Natural killer cell (primary cell): ENCODE results near the gene ACSS1. TPM values are rescaled to one million over a fixed set of nuclear protein-coding genes. Genes with fewer than 3 reads are reported as not detected.
A peak's percentile ranks its signal among the peaks of the same experiment; 100 is the strongest.

Experiments used
- ATAC-seq, 3 donors: fragments of 150-1000 bp in 2 of 3; fragments of 200-7000 bp in 1 of 3; cut with Tn5 transposase; 1 replicate in 1 of 3; 2 replicates in 2 of 3; pipeline ENCODE4 v1.10.0; 2021; ENCODE audit warnings: mild to moderate bottlenecking in 2 of 3, moderate library complexity in 2 of 3
- DNase-seq, 2 donors: peaks; one replicate each; pipeline versions ENCODE4 v3.0.0 to v3.0.0-alpha.2; 2013 to 2021; ENCODE audit warnings: mixed read lengths in 1 of 2
- H3K27ac ChIP-seq: one replicate; pipeline ENCODE4 v1.5.1; 2013; ENCODE audit warnings: mild to moderate bottlenecking, low read length
- H3K27me3 ChIP-seq: one replicate; pipeline ENCODE4 v1.6.1; 2013; ENCODE audit warnings: low read length; ENCODE audit not compliant: control insufficient read depth, insufficient read depth
- H3K36me3 ChIP-seq: one replicate; pipeline ENCODE4 v1.6.1; 2013; ENCODE audit warnings: low read length; ENCODE audit not compliant: control insufficient read depth, insufficient read depth
- H3K4me1 ChIP-seq: one replicate; pipeline ENCODE4 v1.6.1; 2013; ENCODE audit warnings: low read length; ENCODE audit not compliant: control insufficient read depth, insufficient read depth
- H3K4me3 ChIP-seq: one replicate; pipeline ENCODE4 v1.5.1; 2013; ENCODE audit warnings: low read length
- H3K9me3 ChIP-seq: one replicate; pipeline ENCODE4 v1.6.1; 2013; ENCODE audit warnings: low read length; ENCODE audit not compliant: control insufficient read depth, insufficient read depth
- H3K27ac Mint-ChIP-seq, 2 donors: one replicate each; pipeline ENCODE4 v1.8.0; 2022; ENCODE audit warnings: mild to moderate bottlenecking in 2 of 2, mixed read lengths in 2 of 2, moderate library complexity in 1 of 2
- H3K27me3 Mint-ChIP-seq, 2 donors: one replicate each; pipeline ENCODE4 v1.8.0; 2022; ENCODE audit warnings: low read depth in 2 of 2, mixed read lengths in 2 of 2
- H3K36me3 Mint-ChIP-seq: one replicate; pipeline ENCODE4 v1.8.0; 2022; ENCODE audit warnings: mixed read lengths
- H3K4me1 Mint-ChIP-seq, 2 donors: one replicate each; pipeline ENCODE4 v1.8.0; 2022; ENCODE audit warnings: mixed read lengths in 2 of 2
- H3K4me3 Mint-ChIP-seq: one replicate; pipeline ENCODE4 v1.8.0; 2022; ENCODE audit warnings: mild to moderate bottlenecking, moderate library complexity, mixed read lengths
- H3K9me3 Mint-ChIP-seq, 2 donors: one replicate each; pipeline ENCODE4 v1.8.0; 2022; ENCODE audit warnings: mixed read lengths in 2 of 2
- CTCF ChIP-seq: fragments of 200-600 bp; IDR thresholded peaks from one replicate; pipeline ENCODE4 v1.8.0; 2022; ENCODE audit warnings: antibody characterized with exemption
- WGBS: methylation state at CpG from one replicate; pipeline ENCODE4 v1.1.7; 2013; ENCODE audit warnings: missing lambda C conversion rate; ENCODE audit not compliant: insufficient coverage; 5-methylcytosine and 5-hydroxymethylcytosine counted together
- intact Hi-C: fragments of 100-400 bp; cut with micrococcal nuclease; formaldehyde crosslinking; loops from one replicate; pipeline ENCODE4 v1.14.2; 2022
- total RNA-seq, 4 donors: library from RNA; stranded (reverse); fragments of 120-200 nt in 1 of 4; gene quantifications; one replicate each; pipeline versions ENCODE4 v1.2.3 to v1.2.4, GENCODE V29; 2013 to 2022

ACSS1 gene
- total RNA-seq, 3 donors from 2014 or later (not counting 1 experiment from before 2014, with no cell fraction given), result 46.3 to 67.4 (median 57.4) TPM

DNA sequence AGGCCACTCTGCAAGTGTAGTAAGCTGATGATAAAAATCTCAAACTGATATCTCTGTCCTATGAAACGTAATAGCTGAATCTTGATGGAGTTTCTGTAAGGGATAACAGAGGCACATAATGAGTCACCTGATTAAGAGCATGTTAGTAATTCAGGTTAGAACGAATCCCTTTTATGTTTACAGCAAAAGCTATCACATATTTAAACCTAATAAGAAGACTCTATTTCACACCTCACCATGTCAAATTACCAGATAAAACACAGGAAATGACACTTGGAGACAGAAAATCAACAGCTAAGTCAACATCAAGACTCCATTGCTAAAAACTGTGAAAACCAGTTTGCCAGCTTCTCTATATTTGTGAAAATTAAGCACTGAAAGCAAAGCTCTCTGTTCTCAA, 97.1 kb downstream of the ACSS1 start:
- no peak for TF ChIP-seq CTCF
- Mint-ChIP-seq H3K27me3 (no peaks in the 10 kb centered on the region), H3K4me3 (peak overlapping the region; percentile 84), H3K9me3 (no peaks in the 10 kb centered on the region), H3K27ac (peak overlapping the region; percentile 98 to 100), H3K36me3 (peaks cover 17% of the 10 kb centered on the region), H3K4me1 (peaks cover 90 to 97% of the 10 kb centered on the region in 2 donors)
- H3K4me3 ChIP-seq, result no peak overlapping the region
- no peaks in the 10 kb centered on the region for H3K27me3 ChIP-seq
- ATAC-seq, result peak; percentile 61 to 84 (median 68)
- H3K36me3 ChIP-seq, result peaks cover 89% of the 10 kb centered on the region
- H3K27ac ChIP-seq, result peak overlapping the region; percentile 99
- DNase-seq, result peak in 1 of 2 donors; percentile 78
- intact Hi-C loops, result loop anchor here (1.0 to 2.0 kb wide), 4 partner anchors 12 to 31 kb away; partner anchors contain the start of genes APMAP and CST7
- peaks cover 96% of the 10 kb centered on the region for H3K4me1 ChIP-seq
- no peaks in the 10 kb centered on the region for H3K9me3 ChIP-seq
- WGBS, result 23% methylated on average over 2 of the region's 2 CpGs

- H3K27me3 ChIP-seq, result no peaks in the 10 kb centered on the region
- DNase-seq (peak in 1 of 2 donors; percentile 39), ATAC-seq (peak in 2 of 3 donors; percentile 2 to 9)
- no peak overlapping the region for H3K4me3 ChIP-seq
- Mint-ChIP-seq H3K36me3 (peaks cover 17% of the 10 kb centered on the region), H3K4me3 (peak overlapping the region; percentile 84), H3K9me3 (no peaks in the 10 kb centered on the region), H3K4me1 (peaks cover 90 to 97% of the 10 kb centered on the region in 2 donors), H3K27me3 (no peaks in the 10 kb centered on the region), H3K27ac (peak overlapping the region; percentile 98 to 100)
- H3K9me3 ChIP-seq, result no peaks in the 10 kb centered on the region
- H3K27ac ChIP-seq, result peak overlapping the region; percentile 99
- intact Hi-C loops, result loop anchor here (2.0 kb wide), 1 partner anchor 30 kb away; no protein-coding TSS in a partner anchor
- H3K4me1 ChIP-seq, result peaks cover 96% of the 10 kb centered on the region
- H3K36me3 ChIP-seq, result peaks cover 88% of the 10 kb centered on the region
- TF ChIP-seq CTCF, result no peak
- WGBS, result 85% methylated on average over 10 of the region's 10 CpGs
These were observed 97.6 kb downstream of the ACSS1 start for GRCh38 chr20:24960302-24960801.

GRCh38 chr20:24959591-24960301, 98.2 kb downstream of the ACSS1 start:
- peak; percentile 54 to 59 for DNase-seq
- ATAC-seq, result peak; percentile 17 to 38 (median 22)
- peaks cover 90 to 97% of the 10 kb centered on the region in 2 donors for H3K4me1 Mint-ChIP-seq
- peak overlapping the region; percentile 99 for H3K27ac ChIP-seq
- no peaks in the 10 kb centered on the region for H3K27me3 ChIP-seq
- peak overlapping the region; percentile 84 for H3K4me3 Mint-ChIP-seq
- peaks cover 95% of the 10 kb centered on the region for H3K4me1 ChIP-seq
- H3K27ac Mint-ChIP-seq, result peak overlapping the region; percentile 98 to 100
- no peak for TF ChIP-seq CTCF
- no peaks in the 10 kb centered on the region for H3K9me3 Mint-ChIP-seq
- peaks cover 17% of the 10 kb centered on the region for H3K36me3 Mint-ChIP-seq
- H3K36me3 ChIP-seq, result peaks cover 82% of the 10 kb centered on the region
- no peaks in the 10 kb centered on the region for H3K9me3 ChIP-seq
- WGBS, result 66% methylated on average over 14 of the region's 14 CpGs
- H3K4me3 ChIP-seq, result no peak overlapping the region
- H3K27me3 Mint-ChIP-seq, result no peaks in the 10 kb centered on the region
- intact Hi-C loops, result loop anchor here (2.0 to 10.0 kb wide), 4 partner anchors 29 to 1595 kb away; partner anchors contain the start of gene GZF1
